ENCODE data around the gene NCAN. TPM values are rescaled to one million over a fixed set of nuclear protein-coding genes. Genes with fewer than 3 reads are reported as not detected.
A peak's percentile ranks its signal among the peaks of the same experiment; 100 is the strongest.

The NCAN gene
- polyA plus RNA-seq, 1 donor from 2014 or later = 52.1 TPM

- peak within 1 kb of the TSS; percentile 65 for H3K4me2 ChIP-seq (ENCODE audit: low read length)
- H2AFZ ChIP-seq (ENCODE audit: low read depth, low read length) = peak within 1 kb of the TSS; percentile 80
- H3K79me2 ChIP-seq (replicated peaks; ENCODE audit: insufficient read depth, low read length) = peaks cover 15% of the 10 kb centered on the region
- H3K9me3 ChIP-seq (ENCODE audit: low read length) = no peaks in the 10 kb centered on the region
- H4K20me1 ChIP-seq (ENCODE audit: insufficient read depth) = no peaks in the 10 kb centered on the region
- H3K9me2 ChIP-seq (ENCODE audit: insufficient read depth, low read length) = no peaks in the 10 kb centered on the region
- H3K9ac ChIP-seq (ENCODE audit: low read length) = peak within 1 kb of the TSS; percentile 86
- peak within 1 kb of the TSS; percentile 94 for H3K27ac ChIP-seq (ENCODE audit: low read length)
- H3F3A ChIP-seq (ENCODE audit: insufficient read depth, low read length, poor library complexity, severe bottlenecking) = no peaks in the 10 kb centered on the region
- no peaks in the 10 kb centered on the region for H3K36me3 ChIP-seq (ENCODE audit: insufficient read depth, low read length)
- no peaks in the 10 kb centered on the region for H3K27me3 ChIP-seq (ENCODE audit: insufficient read depth, low read depth, low read length)
- H3K4me3 ChIP-seq (ENCODE audit: low read length) = peak within 1 kb of the TSS; percentile 77
- TF ChIP-seq EZH2 (IDR thresholded peaks at IDR 0.05; ENCODE audit: borderline replicate concordance, insufficient read depth, low read length, poor library complexity, severe bottlenecking) = no peak
- TF ChIP-seq EP300 (conservative IDR thresholded peaks at IDR 0.05; ENCODE audit: poor library complexity, severe bottlenecking) = peak; percentile 73
- peak; percentile 63 for TF ChIP-seq SMC3 (conservative IDR thresholded peaks at IDR 0.05; ENCODE audit: poor library complexity)
- peak; percentile 50 for TF ChIP-seq RAD21 (conservative IDR thresholded peaks at IDR 0.05)
- peak; percentile 92 for TF ChIP-seq TAF1 (IDR thresholded peaks at IDR 0.05; ENCODE audit: low read depth)
- TF ChIP-seq CTCF (IDR thresholded peaks at IDR 0.05; ENCODE audit: poor library complexity, severe bottlenecking) = peak; percentile 55
- peak; percentile 76 for TF ChIP-seq MXI1 (conservative IDR thresholded peaks at IDR 0.05; ENCODE audit: poor library complexity, severe bottlenecking)
- TF ChIP-seq POLR2AphosphoS5 (IDR thresholded peaks at IDR 0.05) = peak; percentile 80
- peak; percentile 84 for TF ChIP-seq REST (IDR thresholded peaks at IDR 0.05; ENCODE audit: borderline replicate concordance)
These were observed 19.5 kb upstream of the NCAN start, which contains the start of the genes BORCS8 and RFXANK for GRCh38 chr19:19192078-19192882. Gene BORCS8, minus strand, starts transcription at chr19:19192152. Its CDS starts 35 bp downstream, at chr19:19192117. Gene RFXANK, plus strand, starts transcription at chr19:19192258. Its CDS starts 1,689 bp downstream, at chr19:19193947.

GRCh38 chr19:19192910-19193423 is 18.8 kb upstream of the NCAN start:
- H3F3A ChIP-seq (ENCODE audit: insufficient read depth, low read length, poor library complexity, severe bottlenecking) = no peaks in the 10 kb centered on the region
- H3K9me2 ChIP-seq (ENCODE audit: insufficient read depth, low read length) = no peaks in the 10 kb centered on the region
- H3K36me3 ChIP-seq (ENCODE audit: insufficient read depth, low read length) = no peaks in the 10 kb centered on the region
- H2AFZ ChIP-seq (ENCODE audit: low read depth, low read length) = no peak overlapping the region
- H3K4me2 ChIP-seq (ENCODE audit: low read length) = peak overlapping the region; percentile 44
- H3K4me3 ChIP-seq (ENCODE audit: low read length) = peak overlapping the region; percentile 77
- no peak for TF ChIP-seq MXI1 (conservative IDR thresholded peaks at IDR 0.05; ENCODE audit: poor library complexity, severe bottlenecking)
- TF ChIP-seq EP300 (conservative IDR thresholded peaks at IDR 0.05; ENCODE audit: poor library complexity, severe bottlenecking) = no peak
- no peak for TF ChIP-seq EZH2 (IDR thresholded peaks at IDR 0.05; ENCODE audit: borderline replicate concordance, insufficient read depth, low read length, poor library complexity, severe bottlenecking)
- no peak for TF ChIP-seq TAF1 (IDR thresholded peaks at IDR 0.05; ENCODE audit: low read depth)
- TF ChIP-seq RAD21 (conservative IDR thresholded peaks at IDR 0.05) = no peak
- no peak for TF ChIP-seq CTCF (IDR thresholded peaks at IDR 0.05; ENCODE audit: poor library complexity, severe bottlenecking)
- no peak for TF ChIP-seq POLR2AphosphoS5 (IDR thresholded peaks at IDR 0.05)
- TF ChIP-seq SMC3 (conservative IDR thresholded peaks at IDR 0.05; ENCODE audit: poor library complexity) = no peak
- no peak for TF ChIP-seq REST (IDR thresholded peaks at IDR 0.05; ENCODE audit: borderline replicate concordance)
- H4K20me1 ChIP-seq (ENCODE audit: insufficient read depth) = no peaks in the 10 kb centered on the region
- no peak overlapping the region for H3K27ac ChIP-seq (ENCODE audit: low read length)
- peaks cover 15% of the 10 kb centered on the region for H3K79me2 ChIP-seq (replicated peaks; ENCODE audit: insufficient read depth, low read length)
- H3K9me3 ChIP-seq (ENCODE audit: low read length) = no peaks in the 10 kb centered on the region
- no peaks in the 10 kb centered on the region for H3K27me3 ChIP-seq (ENCODE audit: insufficient read depth, low read depth, low read length)
- peak overlapping the region; percentile 55 for H3K9ac ChIP-seq (ENCODE audit: low read length)

Measured in neural cell (in vitro differentiated cells).